KOPT-K1 (cell line): Measurements from ENCODE around the gene ITPRIP.

Experiments
- H3K27ac ChIP-seq: fragments of 200-600 bp; sonication (generic); 2 replicates; pipeline ENCODE4 v1.5.1; 2016; ENCODE audit warnings: antibody characterized with exemption, mild to moderate bottlenecking, low read depth, low read length; ENCODE audit not compliant: poor library complexity, severe bottlenecking
- H3K36me3 ChIP-seq: fragments of 200-600 bp; sonication (generic); 2 replicates; pipeline ENCODE4 v1.5.1; 2017; ENCODE audit warnings: antibody characterized with exemption, mild to moderate bottlenecking, low read length, moderate library complexity; ENCODE audit not compliant: insufficient read depth
- H3K9me3 ChIP-seq: fragments of 200-600 bp; sonication (generic); 2 replicates; pipeline ENCODE4 v1.5.1; 2017; ENCODE audit warnings: antibody characterized with exemption, low read length, mild to moderate bottlenecking; ENCODE audit not compliant: insufficient read depth, poor library complexity, severe bottlenecking

Gene ITPRIP

GRCh38 chr10:104273899-104274575 is 64.2 kb downstream of the ITPRIP start:
- Histone ChIP-seq H3K9me3 (no peaks in the 10 kb centered on the region), H3K27ac (no peak overlapping the region), H3K36me3 (no peaks in the 10 kb centered on the region)

- Histone ChIP-seq H3K27ac (no peak overlapping the region), H3K36me3 (no peaks in the 10 kb centered on the region), H3K9me3 (no peaks in the 10 kb centered on the region)
Measured at GRCh38 chr10:104273286-104273685, 65.0 kb downstream of the ITPRIP start.

GRCh38 chr10:104268713-104269645 is 69.3 kb downstream of the ITPRIP start, which contains the start of gene GSTO2:
Gene GSTO2 (plus strand): TSS chr10:104269184. CDS start chr10:104274916, 5,732 bp downstream.
- Histone ChIP-seq H3K36me3 (peaks cover 41% of the 10 kb centered on the region), H3K9me3 (no peaks in the 10 kb centered on the region), H3K27ac (peak within 1 kb of the TSS; percentile 67)

GRCh38 chr10:104268405-104268712 is 69.9 kb downstream of the ITPRIP start:
- peaks cover 47% of the 10 kb centered on the region for H3K36me3 ChIP-seq
- H3K9me3 ChIP-seq, result no peaks in the 10 kb centered on the region
- peak overlapping the region; percentile 67 for H3K27ac ChIP-seq

GRCh38 chr10:104267721-104268404 is 70.4 kb downstream of the ITPRIP start:
- peak overlapping the region; percentile 67 for H3K27ac ChIP-seq
- H3K36me3 ChIP-seq, result peaks cover 52% of the 10 kb centered on the region
- no peaks in the 10 kb centered on the region for H3K9me3 ChIP-seq

GRCh38 chr10:104264783-104265182 is 73.5 kb downstream of the ITPRIP start:
- Histone ChIP-seq H3K9me3 (no peaks in the 10 kb centered on the region), H3K27ac (no peak overlapping the region), H3K36me3 (peaks cover 83% of the 10 kb centered on the region)

GRCh38 chr10:104262055-104262454 is 76.2 kb downstream of the ITPRIP start:
- Histone ChIP-seq H3K9me3 (no peaks in the 10 kb centered on the region), H3K36me3 (peaks cover 100% of the 10 kb centered on the region), H3K27ac (no peak overlapping the region)

GRCh38 chr10:104260775-104261115 is 77.5 kb downstream of the ITPRIP start:
- Histone ChIP-seq H3K27ac (no peak overlapping the region), H3K36me3 (peaks cover 90% of the 10 kb centered on the region), H3K9me3 (no peaks in the 10 kb centered on the region)

- H3K9me3 ChIP-seq, result no peaks in the 10 kb centered on the region
- H3K36me3 ChIP-seq, result peaks cover 85% of the 10 kb centered on the region
- no peak overlapping the region for H3K27ac ChIP-seq
Measured at GRCh38 chr10:104259999-104260774, 78.1 kb downstream of the ITPRIP start.
